ENCODE results near the gene ZC3H18.

ZC3H18 gene

DNA sequence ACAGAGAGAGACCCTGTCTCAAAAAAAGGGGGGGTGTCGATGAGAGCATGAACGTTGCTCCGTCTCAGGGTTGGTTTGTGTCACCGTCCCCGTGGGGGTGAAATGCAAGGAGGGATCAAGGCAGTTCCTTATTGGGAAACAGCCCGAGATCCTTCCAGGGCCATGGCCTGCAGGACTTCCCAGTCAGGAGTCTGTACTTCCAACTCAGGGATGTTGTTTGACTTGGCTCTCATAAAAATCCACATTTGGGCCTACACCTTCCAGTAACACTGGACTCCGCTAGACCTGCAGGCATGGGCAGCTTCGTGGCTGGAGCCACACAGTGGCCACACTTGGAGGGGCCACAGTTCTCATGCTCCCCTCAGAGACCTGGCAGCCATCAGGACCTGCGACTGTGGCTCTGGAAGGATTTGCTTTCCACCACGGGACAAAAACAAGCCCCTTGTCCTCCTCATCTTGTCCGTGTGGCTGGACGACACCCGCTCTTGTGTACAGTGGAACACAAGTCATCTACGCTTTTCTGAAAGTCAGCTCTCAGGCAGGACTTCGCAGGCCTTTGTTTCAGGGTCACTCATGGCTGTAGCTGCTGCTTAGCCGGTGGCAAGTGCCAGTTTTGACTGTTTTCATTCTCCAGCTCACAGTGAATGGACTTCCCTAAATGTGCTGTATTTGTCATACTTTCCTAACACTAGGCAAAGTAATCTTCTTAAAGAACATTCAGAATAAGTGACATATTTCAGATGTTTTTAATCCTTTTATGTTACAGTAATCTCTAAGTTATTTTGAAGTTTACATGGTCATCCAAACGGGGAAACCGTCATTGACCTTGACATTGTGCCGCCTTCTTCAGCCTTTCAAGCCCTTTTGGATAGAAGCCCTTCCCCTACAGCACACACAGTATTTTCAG is 44.0 kb downstream of the ZC3H18 start:
- no peak overlapping the region for H3K27ac ChIP-seq
- TF ChIP-seq, protein P1, sequence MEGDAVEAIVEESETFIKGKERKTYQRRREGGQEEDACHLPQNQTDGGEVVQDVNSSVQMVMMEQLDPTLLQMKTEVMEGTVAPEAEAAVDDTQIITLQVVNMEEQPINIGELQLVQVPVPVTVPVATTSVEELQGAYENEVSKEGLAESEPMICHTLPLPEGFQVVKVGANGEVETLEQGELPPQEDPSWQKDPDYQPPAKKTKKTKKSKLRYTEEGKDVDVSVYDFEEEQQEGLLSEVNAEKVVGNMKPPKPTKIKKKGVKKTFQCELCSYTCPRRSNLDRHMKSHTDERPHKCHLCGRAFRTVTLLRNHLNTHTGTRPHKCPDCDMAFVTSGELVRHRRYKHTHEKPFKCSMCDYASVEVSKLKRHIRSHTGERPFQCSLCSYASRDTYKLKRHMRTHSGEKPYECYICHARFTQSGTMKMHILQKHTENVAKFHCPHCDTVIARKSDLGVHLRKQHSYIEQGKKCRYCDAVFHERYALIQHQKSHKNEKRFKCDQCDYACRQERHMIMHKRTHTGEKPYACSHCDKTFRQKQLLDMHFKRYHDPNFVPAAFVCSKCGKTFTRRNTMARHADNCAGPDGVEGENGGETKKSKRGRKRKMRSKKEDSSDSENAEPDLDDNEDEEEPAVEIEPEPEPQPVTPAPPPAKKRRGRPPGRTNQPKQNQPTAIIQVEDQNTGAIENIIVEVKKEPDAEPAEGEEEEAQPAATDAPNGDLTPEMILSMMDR (IDR thresholded peaks at IDR 0.05), result no peak
- TF ChIP-seq ZFX (IDR thresholded peaks at IDR 0.05; ENCODE audit: borderline replicate concordance), result no peak

DNA sequence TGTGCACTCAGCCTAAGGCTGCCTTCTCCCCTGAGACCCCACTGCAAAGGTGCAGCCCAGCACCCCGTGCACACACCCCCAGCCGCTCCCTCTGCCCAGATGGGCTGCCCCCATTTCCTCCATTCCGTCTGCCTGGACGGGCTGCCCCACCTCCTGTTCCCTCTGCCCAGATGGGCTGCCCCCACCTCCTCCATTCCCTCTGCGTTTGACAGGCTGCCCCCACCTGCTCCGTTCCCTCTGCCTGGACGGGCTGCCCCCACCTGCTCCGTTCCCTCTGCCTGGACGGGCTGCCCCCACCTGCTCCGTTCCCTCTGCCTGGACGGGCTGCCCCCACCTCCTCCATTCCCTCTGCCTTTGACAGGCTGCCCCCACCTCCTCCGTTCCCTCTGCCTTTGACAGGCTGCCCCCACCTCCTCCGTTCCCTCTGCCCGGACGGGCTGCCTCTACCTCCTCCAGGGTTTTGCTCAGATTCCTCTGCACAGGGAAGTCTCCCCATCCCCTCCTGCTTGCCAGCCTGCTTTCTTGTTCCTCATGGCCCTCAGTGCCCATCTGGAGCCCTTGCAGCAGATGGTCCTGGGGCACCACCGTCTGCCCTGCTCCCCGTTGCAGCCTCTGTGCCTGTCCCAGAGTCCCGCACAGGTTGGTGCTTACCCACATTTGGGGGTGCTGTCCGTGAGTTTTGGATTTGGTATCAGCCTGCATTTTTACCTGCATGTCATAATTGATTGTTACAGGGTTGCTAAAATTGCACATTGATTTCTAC is 44.8 kb downstream of the ZC3H18 start:
- TF ChIP-seq, protein P1 (IDR thresholded peaks at IDR 0.05), result no peak
- no peak for TF ChIP-seq ZFX (IDR thresholded peaks at IDR 0.05; ENCODE audit: borderline replicate concordance)
- H3K27ac ChIP-seq, result no peak overlapping the region

DNA sequence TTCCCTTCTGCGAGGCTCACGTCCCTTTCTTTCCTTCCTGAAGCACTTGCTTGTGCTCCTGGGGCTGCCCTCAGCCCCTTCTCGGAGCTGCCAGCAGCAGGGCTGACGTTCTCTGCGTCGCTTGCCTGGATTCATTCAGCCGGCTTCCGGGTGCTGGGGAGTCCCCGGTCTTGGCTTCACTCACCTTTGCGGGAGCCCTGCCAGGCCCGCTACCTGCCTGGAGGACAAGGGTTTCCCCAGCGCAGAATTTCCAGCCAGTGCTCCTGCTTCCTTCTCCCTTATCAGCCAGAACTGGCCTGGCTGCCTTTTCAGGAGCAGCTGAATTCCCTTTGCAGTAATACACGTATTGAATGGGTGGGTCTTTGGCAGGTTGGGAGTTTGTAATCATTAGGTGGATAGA is 46.1 kb downstream of the ZC3H18 start:
- H3K27ac ChIP-seq, result peak overlapping the region; percentile 81
- TF ChIP-seq ZFX (IDR thresholded peaks at IDR 0.05; ENCODE audit: borderline replicate concordance), result no peak
- TF ChIP-seq, protein P1 (IDR thresholded peaks at IDR 0.05), result no peak

DNA sequence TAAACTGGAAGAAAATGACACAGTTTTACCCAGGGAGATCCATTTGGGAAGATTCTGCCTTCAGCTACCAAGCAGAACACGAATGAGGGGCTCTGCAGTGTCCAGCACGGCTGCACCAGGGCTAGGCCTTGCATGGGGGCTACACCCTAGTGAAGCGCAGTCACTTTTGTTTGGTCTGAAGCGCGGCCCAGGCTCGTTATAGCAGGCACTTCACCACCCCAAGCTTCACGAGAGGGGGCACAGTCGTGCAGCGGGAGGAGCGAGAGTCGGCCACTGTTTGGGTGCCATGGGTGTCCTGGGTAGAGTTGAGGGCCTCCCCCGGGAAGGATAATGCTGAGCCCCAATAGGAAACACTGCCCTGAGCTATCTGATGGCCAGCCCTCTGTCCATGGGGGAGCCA is 46.5 kb downstream of the ZC3H18 start:
- TF ChIP-seq ZFX (IDR thresholded peaks at IDR 0.05; ENCODE audit: borderline replicate concordance), result no peak
- TF ChIP-seq, protein P1 (IDR thresholded peaks at IDR 0.05), result no peak
- peak overlapping the region; percentile 81 for H3K27ac ChIP-seq

DNA sequence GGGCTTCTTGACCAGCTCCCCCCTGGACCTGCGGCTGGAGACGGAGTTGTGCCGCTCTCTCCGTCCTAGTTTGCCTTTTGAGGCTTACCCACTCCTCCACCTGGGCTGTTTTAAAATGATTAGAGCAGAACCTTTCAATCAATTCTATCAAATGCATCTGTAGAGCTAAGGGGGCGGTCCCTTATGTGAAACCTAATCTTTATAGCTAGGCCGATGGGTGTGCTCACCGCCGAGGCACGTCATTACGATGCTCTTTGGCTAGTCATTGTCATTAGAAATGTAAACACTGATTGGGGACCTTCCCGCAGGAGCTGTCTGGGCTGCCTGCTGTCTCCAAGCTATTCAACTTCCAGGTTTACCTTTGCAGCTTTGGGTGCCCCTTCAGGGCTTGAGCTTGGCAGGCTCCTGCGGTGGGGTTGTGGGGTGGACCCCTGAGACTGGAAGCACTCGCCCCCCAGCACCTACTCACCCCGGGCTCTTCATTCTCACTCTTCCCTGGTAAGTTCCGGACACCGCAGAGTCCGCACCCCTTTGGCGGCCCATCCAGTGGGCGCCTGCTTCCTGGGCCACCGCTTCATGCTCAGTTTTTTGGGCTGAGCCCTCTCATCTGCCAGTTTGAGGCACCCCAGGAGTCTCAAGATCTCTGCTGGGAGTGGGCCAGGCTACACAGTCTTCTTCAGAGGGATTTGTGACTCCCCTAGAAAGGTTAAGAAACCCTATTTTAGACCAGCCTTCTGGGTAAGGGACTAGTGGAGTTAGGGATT is 47.2 kb downstream of the ZC3H18 start:
- peak overlapping the region; percentile 81 for H3K27ac ChIP-seq
- TF ChIP-seq ZFX (IDR thresholded peaks at IDR 0.05; ENCODE audit: borderline replicate concordance), result no peak
- TF ChIP-seq, protein P1 (IDR thresholded peaks at IDR 0.05), result no peak

DNA sequence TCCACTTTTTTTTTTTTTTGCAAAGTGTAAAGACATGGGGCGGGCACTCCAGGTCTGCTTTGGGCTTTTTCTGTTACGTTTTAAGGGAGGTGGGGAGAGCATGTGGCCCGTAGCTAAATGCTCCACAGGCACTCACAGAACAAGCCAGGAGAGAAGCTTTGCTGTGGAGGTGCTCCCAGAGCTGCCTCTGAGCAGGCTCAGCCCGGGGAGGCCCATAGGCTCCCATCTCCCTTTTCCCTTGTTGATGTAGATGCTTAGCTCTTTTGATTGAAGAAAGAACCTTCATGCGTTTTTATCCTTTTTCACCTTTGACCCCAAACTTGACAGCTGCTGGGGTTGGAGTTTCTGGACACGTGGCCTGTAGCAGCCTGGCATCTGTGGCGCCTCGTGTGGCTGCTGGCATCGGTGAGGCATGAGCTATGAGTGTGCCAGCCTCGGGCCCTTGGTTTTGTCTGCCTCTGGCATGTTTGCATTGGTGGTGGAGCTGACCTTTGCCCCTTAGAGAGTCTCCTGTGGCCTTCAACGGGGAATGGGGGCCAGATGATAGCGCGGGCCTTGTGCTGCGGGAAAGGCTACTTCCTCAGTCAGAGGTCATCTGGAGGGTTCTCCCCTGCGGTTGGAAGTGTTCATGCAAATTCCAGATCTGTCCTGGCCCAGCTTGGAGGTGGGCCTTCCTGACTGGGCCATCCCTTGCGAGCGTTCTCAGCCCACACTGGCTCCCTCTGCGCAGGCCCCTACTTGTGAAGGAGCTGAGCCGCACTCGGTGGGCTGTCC is 48.2 kb downstream of the ZC3H18 start:
- TF ChIP-seq ZFX (IDR thresholded peaks at IDR 0.05; ENCODE audit: borderline replicate concordance), result no peak
- TF ChIP-seq, protein P1 (IDR thresholded peaks at IDR 0.05), result peak; percentile 45
- H3K27ac ChIP-seq, result peak overlapping the region; percentile 81
